Measurements from ENCODE around the gene DCLK1.
A peak's percentile ranks its signal among the peaks of the same experiment; 100 is the strongest.

The DCLK1 gene

DNA sequence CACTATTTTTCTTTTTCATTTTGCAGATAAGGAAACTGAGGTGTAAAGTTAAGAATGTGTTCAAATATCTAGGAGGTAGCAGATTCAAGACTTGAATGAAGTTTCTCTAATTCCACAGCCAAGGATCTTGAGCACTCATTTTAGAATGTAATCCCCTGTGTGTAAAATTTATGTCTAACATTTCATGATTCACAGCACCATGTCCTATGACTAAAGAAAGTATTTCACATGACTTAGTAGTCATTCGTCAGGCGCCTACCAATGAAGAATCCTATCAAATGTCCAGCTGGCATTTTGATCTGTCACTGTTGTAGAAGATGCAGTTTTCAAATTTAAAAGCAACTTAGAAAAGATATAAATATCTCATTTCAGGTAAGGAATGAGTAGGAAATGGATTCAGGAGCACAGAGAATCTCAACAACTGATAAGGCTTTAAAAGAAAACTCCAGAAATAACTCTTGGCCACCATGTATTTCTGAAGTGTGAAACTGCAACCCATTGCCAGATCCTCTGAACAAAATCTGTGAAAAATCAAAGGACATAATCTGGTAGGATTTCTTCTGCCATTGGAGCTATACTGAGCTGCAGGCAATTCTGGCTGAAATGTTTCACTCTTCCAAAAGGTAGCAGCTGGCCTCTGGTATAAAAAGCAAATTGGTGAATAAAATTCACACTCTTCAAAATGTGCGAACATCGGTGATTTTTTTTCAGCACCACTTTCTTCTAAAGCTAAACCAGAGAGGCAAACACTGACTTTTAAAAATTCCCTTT is 92.2 kb downstream of the DCLK1 start:
- DNase-seq (ENCODE audit: low read depth), result peak; percentile 19

GRCh38 chr13:36033035-36033434 is 98.1 kb downstream of the DCLK1 start:
- DNase-seq (ENCODE audit: low read depth), result no peak

GRCh38 chr13:36031490-36031889 is 99.7 kb downstream of the DCLK1 start:
- no peak for DNase-seq (ENCODE audit: low read depth)

DNA sequence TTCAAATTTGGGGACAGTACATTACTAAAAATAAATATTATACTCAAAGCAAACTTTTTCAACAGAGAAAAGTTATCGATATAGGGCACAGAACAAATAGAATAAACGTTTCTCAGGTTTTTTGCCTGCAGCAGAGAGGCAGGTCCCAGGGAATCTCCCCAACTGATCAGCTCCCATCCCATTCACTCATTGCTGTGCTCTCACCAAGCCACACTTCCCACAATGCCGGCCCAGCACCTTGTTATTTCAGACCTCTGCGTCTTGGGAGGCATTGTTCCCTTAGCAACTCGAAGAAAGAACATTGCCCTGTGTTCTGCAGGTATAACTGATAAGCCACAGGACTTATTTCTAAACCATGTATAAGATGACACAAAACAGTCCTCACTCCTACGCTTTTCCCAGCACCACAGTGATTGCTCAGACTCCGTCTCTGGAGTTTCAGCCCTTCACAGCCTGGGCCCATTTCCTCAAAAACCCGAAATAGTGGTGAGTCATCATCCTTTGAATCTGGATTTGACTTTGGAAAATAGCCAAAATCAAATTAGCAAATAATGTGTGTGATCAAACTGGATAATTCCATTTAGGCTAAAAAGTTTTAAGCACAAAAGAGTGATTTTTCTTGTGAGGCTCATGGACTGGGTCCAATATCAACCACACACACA is 100.4 kb downstream of the DCLK1 start:
- peak; percentile 70 for DNase-seq (ENCODE audit: low read depth)

GRCh38 chr13:36029166-36029565 is 102.0 kb downstream of the DCLK1 start:
- DNase-seq (ENCODE audit: low read depth), result peak; percentile 3

GRCh38 chr13:36028359-36029025 is 102.7 kb downstream of the DCLK1 start:
- no peak for DNase-seq (ENCODE audit: low read depth)

DNA sequence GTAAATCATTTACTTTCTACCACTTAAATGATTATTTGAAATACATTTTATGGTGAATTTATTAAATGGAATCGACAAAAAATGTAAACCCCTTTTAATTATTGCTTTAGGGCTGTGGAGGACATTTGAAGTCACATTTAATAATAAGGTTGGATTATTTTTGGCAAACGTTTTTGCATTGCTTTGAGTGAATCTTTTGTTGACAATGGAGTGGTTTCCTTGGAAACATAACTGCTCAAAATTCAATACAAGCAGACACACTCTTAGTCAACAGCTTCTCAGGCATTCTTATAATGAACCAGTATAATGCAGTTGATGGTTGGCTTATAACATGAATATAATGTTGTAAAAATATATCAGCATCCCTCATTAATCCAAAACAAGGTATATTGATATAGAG is 104.7 kb downstream of the DCLK1 start:
- DNase-seq (ENCODE audit: low read depth), result peak; percentile 15

GRCh38 chr13:36014763-36015162 is 116.4 kb downstream of the DCLK1 start:
- no peak for DNase-seq (ENCODE audit: low read depth)

DNA sequence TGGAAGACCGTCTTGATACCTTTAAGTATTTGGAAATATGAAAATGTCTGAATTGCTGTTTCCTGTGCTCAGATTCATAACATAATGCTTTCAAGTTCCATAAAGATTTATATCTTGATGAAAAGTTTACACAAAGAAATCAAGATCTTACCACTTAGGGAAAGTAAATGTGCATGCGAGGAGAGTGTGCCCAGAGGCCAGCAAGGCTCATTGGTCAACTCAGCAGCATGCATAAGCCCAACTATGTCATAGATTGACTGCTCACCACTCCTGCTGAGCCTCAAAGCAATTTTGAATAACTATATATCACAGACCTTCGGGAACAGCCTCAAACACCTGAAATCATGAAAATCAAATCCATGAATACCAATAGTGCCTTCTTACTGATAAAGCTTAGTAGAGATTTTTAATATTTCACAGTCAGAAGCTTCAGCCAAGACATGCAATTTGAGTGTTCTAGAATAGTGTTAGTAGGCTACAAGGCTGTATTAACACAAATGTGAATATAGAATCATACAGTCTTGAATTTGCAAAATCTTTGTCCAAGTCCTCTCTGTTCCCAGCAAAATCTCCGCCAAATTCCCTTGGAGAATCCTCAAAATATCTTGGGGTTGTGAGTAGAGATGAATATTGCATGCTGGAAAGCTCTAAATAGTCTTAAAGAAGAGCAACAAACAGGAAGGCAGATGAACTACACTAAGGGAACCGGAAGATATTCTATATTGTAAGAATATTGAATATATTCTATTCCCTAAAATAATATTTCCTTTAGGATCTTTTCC is 124.1 kb downstream of the DCLK1 start:
- DNase-seq (ENCODE audit: low read depth), result no peak

- peak; percentile 6 for DNase-seq (ENCODE audit: low read depth)
These were observed 124.8 kb downstream of the DCLK1 start for GRCh38 chr13:36006347-36006746.

GRCh38 chr13:36001561-36001960 is 129.6 kb downstream of the DCLK1 start:
- no peak for DNase-seq (ENCODE audit: low read depth)

GRCh38 chr13:36000028-36000427 is 131.2 kb downstream of the DCLK1 start:
- no peak for DNase-seq (ENCODE audit: low read depth)

- no peak for DNase-seq (ENCODE audit: low read depth)
These were observed 134.8 kb downstream of the DCLK1 start for GRCh38 chr13:35996360-35996759.

DNA sequence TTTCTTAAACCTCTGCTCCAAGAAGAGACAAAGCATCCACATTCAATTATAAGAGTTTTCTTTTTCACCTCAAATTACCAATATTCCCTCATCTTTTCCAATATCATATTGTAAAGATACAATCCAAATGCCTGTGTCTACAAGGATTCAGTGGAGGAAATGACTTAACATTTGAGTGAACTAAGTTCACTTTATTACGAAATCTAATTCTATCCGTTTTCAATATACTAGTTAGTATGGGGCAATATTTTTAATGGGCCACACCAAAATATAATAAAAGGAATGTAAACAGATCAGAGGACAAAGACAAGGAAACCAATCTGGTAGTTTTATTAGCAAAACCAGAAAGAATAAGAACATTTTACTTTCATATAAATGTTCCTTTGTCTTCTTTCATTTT is 136.0 kb downstream of the DCLK1 start:
- peak; percentile 43 for DNase-seq (ENCODE audit: low read depth)

GRCh38 chr13:35994131-35994966 is 136.8 kb downstream of the DCLK1 start:
- DNase-seq (ENCODE audit: low read depth), result peak; percentile 95

DNA sequence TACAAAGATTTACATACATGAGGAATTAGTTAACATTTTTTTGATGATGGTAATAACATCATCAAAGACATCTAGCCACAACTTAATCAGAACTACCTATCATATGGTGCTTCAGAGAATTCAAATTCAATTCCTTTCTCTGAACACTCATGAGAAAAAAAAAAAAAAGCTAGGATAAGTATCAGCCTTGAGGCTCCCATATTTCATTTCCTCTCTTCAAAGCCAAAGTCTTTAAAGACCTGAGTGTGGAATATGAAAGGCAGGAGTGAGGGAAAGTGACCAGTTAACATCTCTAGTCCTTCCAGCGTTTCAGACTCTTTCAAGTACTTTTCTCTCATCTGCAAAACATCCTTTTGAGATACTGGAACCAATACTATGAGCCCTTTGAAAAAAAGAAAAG is 137.5 kb downstream of the DCLK1 start:
- peak; percentile 4 for DNase-seq (ENCODE audit: low read depth)

DNA sequence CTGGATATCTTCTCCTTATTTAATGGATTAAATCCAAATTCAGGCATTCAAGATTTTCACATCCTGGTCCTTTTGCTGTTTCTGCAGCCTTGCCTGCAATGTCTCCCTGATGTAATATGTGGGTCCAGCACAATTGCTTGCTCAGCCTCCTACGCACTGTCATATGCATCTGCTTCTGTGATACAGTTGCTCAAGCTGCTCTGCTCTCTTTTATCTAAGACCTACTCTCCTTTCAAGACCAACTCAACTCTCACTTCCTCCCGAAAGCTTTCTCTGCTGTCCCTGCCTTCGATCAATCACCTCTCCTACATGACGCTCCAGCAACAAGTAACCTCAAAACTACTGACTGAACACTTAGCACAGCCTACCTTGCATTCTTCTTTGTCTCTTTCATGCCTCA is 138.2 kb downstream of the DCLK1 start:
- no peak for DNase-seq (ENCODE audit: low read depth)

- DNase-seq (ENCODE audit: low read depth), result no peak
These were observed 141.0 kb downstream of the DCLK1 start for GRCh38 chr13:35990196-35990595.

DNA sequence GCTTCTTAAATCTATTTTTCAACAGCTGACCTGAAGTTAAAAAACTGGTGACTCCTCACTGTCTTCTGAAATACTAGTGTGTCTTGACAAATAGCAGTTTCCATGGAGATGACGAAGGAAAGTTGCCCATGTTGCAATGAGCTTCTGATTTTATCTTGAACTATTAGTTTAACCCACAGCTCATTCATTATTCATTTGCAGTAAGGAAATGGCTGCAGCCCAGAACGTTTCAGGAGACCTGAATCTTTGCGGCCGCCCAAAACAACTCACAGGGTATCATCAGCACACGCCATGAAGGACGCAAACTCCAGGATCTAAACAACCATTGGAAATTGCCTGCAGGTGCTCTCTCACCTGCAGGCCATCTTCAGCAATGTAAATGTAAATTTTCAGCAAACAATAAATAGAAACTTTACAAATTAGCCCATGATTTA is 142.5 kb downstream of the DCLK1 start:
- peak; percentile 62 for DNase-seq (ENCODE audit: low read depth)

- no peak for DNase-seq (ENCODE audit: low read depth)
These were observed 143.3 kb downstream of the DCLK1 start for GRCh38 chr13:35987572-35988513.
